Caco-2 (cell line): ENCODE measurements around the gene ATP7B. TPM values are rescaled to one million over a fixed set of nuclear protein-coding genes. Genes with fewer than 3 reads are reported as not detected.
A peak's percentile ranks its signal among the peaks of the same experiment; 100 is the strongest.

Experiments used
- BruUV-seq: library from RNA; stranded (reverse); fragments of 400-500 nt; replicated peaks from 2 replicates; lab custom pipeline; 2021; lab: Mats Ljungman, UMichigan
- CTCF ChIA-PET: fragments of 300-600 bp; sonication (Branson Sonifier 250); formaldehyde crosslinking; loops from one replicate; lab custom pipeline; 2022; ENCODE audit warnings: antibody characterized with exemption; lab: Charles Lee
- POLR2A ChIA-PET: fragments of 300-600 bp; sonication (Branson Sonifier 250); formaldehyde crosslinking; loops from one replicate; lab custom pipeline; 2022; ENCODE audit warnings: antibody characterized with exemption; lab: Charles Lee
- DNase-seq, 2 experiments: peaks; one replicate each; pipeline versions ENCODE4 v3.0.0 to v3.0.0-alpha.2; 2020 to 2022
- H3K27me3 ChIP-seq: replicated peaks from 2 replicates; pipeline ENCODE4 v1.6.0; 2011; ENCODE audit warnings: low read length; ENCODE audit not compliant: control insufficient read depth, insufficient read depth
- H3K36me3 ChIP-seq: 2 replicates; pipeline ENCODE4 v1.5.1; 2011; ENCODE audit warnings: low read length; ENCODE audit not compliant: control insufficient read depth, insufficient read depth
- H3K4me1 ChIP-seq: fragments of 250-450 bp; sonication (Bioruptor Pico); 2 replicates; pipeline ENCODE4 v1.5.1; 2020; ENCODE audit warnings: mild to moderate bottlenecking
- H3K4me3 ChIP-seq: 2 replicates; pipeline ENCODE4 v1.5.1; 2011; ENCODE audit warnings: low read depth, mild to moderate bottlenecking, control low read depth, low read length
- H3K9me3 ChIP-seq: fragments of 250-450 bp; sonication (Bioruptor Pico); 2 replicates; pipeline ENCODE4 v1.5.1; 2020; ENCODE audit warnings: mild to moderate bottlenecking, moderate library complexity
- H3K27ac Mint-ChIP-seq: one replicate; pipeline ENCODE4 v1.8.0; 2022; ENCODE audit warnings: mixed read lengths; ENCODE audit not compliant: unreplicated experiment
- H3K27me3 Mint-ChIP-seq: one replicate; pipeline ENCODE4 v1.8.0; 2022; ENCODE audit warnings: mixed read lengths; ENCODE audit not compliant: insufficient read depth, unreplicated experiment
- H3K36me3 Mint-ChIP-seq: one replicate; pipeline ENCODE4 v1.8.0; 2022; ENCODE audit warnings: mild to moderate bottlenecking, mixed read lengths; ENCODE audit not compliant: insufficient read depth, unreplicated experiment
- H3K4me1 Mint-ChIP-seq: one replicate; pipeline ENCODE4 v1.8.0; 2022; ENCODE audit warnings: low read depth, mixed read lengths; ENCODE audit not compliant: unreplicated experiment
- H3K4me3 Mint-ChIP-seq: one replicate; pipeline ENCODE4 v1.8.0; 2022; ENCODE audit warnings: mild to moderate bottlenecking, moderate library complexity, mixed read lengths; ENCODE audit not compliant: unreplicated experiment
- H3K9me3 Mint-ChIP-seq: one replicate; pipeline ENCODE4 v1.8.0; 2022; ENCODE audit warnings: mixed read lengths; ENCODE audit not compliant: unreplicated experiment
- intact Hi-C: fragments of 100-400 bp; cut with micrococcal nuclease; formaldehyde crosslinking; loops from one replicate; pipeline ENCODE4 v1.10.0; 2022; ENCODE audit not compliant: unreplicated experiment
- total RNA-seq: library from RNA; stranded (reverse); gene quantifications from 2 replicates; pipeline ENCODE4 v1.2.3, GENCODE V29; 2022
- TF ChIP-seq, protein P1 (sequence below), 2 experiments: fragments of 200-600 bp in 1 of 2; IDR thresholded peaks; 1 replicate in 1 of 2; 2 replicates in 1 of 2; pipeline versions ENCODE4 v1.5.1 to v1.8.0; 2011 to 2022; ENCODE audit warnings: antibody characterized with exemption in 1 of 2, control low read depth in 1 of 2, inconsistent platforms in 1 of 2, low read depth in 1 of 2, low read length in 1 of 2, mild to moderate bottlenecking in 1 of 2, moderate library complexity in 1 of 2; ENCODE audit not compliant: insufficient read depth in 1 of 2, severe bottlenecking in 1 of 2, unreplicated experiment in 1 of 2

ATP7B gene
- total RNA-seq, 1 experiment from 2014 or later = 50.7 TPM

GRCh38 chr13:51958217-51958547 lies 53.1 kb downstream of the ATP7B start:
- no peak overlapping the region for H3K4me3 Mint-ChIP-seq
- peaks cover 13% of the 10 kb centered on the region for H3K4me1 ChIP-seq
- no peaks in the 10 kb centered on the region for H3K9me3 ChIP-seq
- peaks cover 2% of the 10 kb centered on the region for H3K36me3 ChIP-seq
- H3K36me3 Mint-ChIP-seq = peaks cover 27% of the 10 kb centered on the region
- peak overlapping the region; percentile 60 for H3K27ac Mint-ChIP-seq
- no peaks in the 10 kb centered on the region for H3K27me3 ChIP-seq
- ChIA-PET CTCF (interaction anchor here (1.0 to 1.7 kb wide), 4 partner anchors 13 to 170 kb away, joined by 3 to 7 read pairs (median 4); partner anchors contain the start of gene NEK5), POLR2A (no interaction called here)
- no peaks in the 10 kb centered on the region for H3K27me3 Mint-ChIP-seq
- peaks cover 9% of the 10 kb centered on the region for H3K4me1 Mint-ChIP-seq
- intact Hi-C loops = loop anchor here (1.0 kb wide), 1 partner anchor 21 kb away; no protein-coding TSS in a partner anchor
- TF ChIP-seq, protein P1, sequence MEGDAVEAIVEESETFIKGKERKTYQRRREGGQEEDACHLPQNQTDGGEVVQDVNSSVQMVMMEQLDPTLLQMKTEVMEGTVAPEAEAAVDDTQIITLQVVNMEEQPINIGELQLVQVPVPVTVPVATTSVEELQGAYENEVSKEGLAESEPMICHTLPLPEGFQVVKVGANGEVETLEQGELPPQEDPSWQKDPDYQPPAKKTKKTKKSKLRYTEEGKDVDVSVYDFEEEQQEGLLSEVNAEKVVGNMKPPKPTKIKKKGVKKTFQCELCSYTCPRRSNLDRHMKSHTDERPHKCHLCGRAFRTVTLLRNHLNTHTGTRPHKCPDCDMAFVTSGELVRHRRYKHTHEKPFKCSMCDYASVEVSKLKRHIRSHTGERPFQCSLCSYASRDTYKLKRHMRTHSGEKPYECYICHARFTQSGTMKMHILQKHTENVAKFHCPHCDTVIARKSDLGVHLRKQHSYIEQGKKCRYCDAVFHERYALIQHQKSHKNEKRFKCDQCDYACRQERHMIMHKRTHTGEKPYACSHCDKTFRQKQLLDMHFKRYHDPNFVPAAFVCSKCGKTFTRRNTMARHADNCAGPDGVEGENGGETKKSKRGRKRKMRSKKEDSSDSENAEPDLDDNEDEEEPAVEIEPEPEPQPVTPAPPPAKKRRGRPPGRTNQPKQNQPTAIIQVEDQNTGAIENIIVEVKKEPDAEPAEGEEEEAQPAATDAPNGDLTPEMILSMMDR (IDR thresholded peaks at IDR 0.05; ENCODE audit: insufficient read depth in 1 of 2, low read depth in 1 of 2, low read length in 1 of 2, severe bottlenecking in 1 of 2, unreplicated experiment in 1 of 2) = no peak
- peak; percentile 58 to 68 for DNase-seq
- no peaks in the 10 kb centered on the region for H3K9me3 Mint-ChIP-seq
- no peak overlapping the region for H3K4me3 ChIP-seq
- BruUV-seq = no TSS peak

- H3K27me3 ChIP-seq = no peaks in the 10 kb centered on the region
- TF ChIP-seq, protein P1 (IDR thresholded peaks at IDR 0.05; ENCODE audit: insufficient read depth in 1 of 2, low read depth in 1 of 2, low read length in 1 of 2, severe bottlenecking in 1 of 2, unreplicated experiment in 1 of 2) = no peak
- peaks cover 2% of the 10 kb centered on the region for H3K36me3 ChIP-seq
- POLR2A ChIA-PET = no interaction called here
- Mint-ChIP-seq H3K9me3 (no peaks in the 10 kb centered on the region), H3K27ac (peak overlapping the region; percentile 60), H3K4me1 (peaks cover 9% of the 10 kb centered on the region), H3K36me3 (peaks cover 27% of the 10 kb centered on the region), H3K27me3 (no peaks in the 10 kb centered on the region), H3K4me3 (no peak overlapping the region)
- BruUV-seq = no TSS peak
- intact Hi-C loops = loop anchor here (1.0 kb wide), 1 partner anchor 22 kb away; no protein-coding TSS in a partner anchor
- no peaks in the 10 kb centered on the region for H3K9me3 ChIP-seq
- CTCF ChIA-PET = interaction anchor here (0.5 to 1.7 kb wide), 3 partner anchors 21 to 142 kb away, joined by 3 to 4 read pairs (median 4); no protein-coding TSS in a partner anchor
- H3K4me3 ChIP-seq = no peak overlapping the region
- H3K4me1 ChIP-seq = peaks cover 13% of the 10 kb centered on the region
- DNase-seq = no peak
Observed at GRCh38 chr13:51957377-51958216, 53.7 kb downstream of the ATP7B start.

- Mint-ChIP-seq H3K27ac (no peak overlapping the region), H3K4me1 (peaks cover 9% of the 10 kb centered on the region), H3K27me3 (no peaks in the 10 kb centered on the region), H3K4me3 (no peak overlapping the region), H3K36me3 (peaks cover 26% of the 10 kb centered on the region), H3K9me3 (no peaks in the 10 kb centered on the region)
- H3K27me3 ChIP-seq = no peaks in the 10 kb centered on the region
- ChIA-PET CTCF (no interaction called here), POLR2A (no interaction called here)
- H3K9me3 ChIP-seq = no peaks in the 10 kb centered on the region
- TF ChIP-seq, protein P1 (IDR thresholded peaks at IDR 0.05; ENCODE audit: insufficient read depth in 1 of 2, low read depth in 1 of 2, low read length in 1 of 2, severe bottlenecking in 1 of 2, unreplicated experiment in 1 of 2) = no peak
- H3K4me1 ChIP-seq = peaks cover 13% of the 10 kb centered on the region
- BruUV-seq = no TSS peak
- intact Hi-C loops = no loop called here
- no peak overlapping the region for H3K4me3 ChIP-seq
- peaks cover 2% of the 10 kb centered on the region for H3K36me3 ChIP-seq
- DNase-seq = no peak
Observed at GRCh38 chr13:51956717-51957116, 54.5 kb downstream of the ATP7B start.
